HCT116 (cell line): Measurements from ENCODE around the gene RAN. TPM values are rescaled to one million over a fixed set of nuclear protein-coding genes. Genes with fewer than 3 reads are reported as not detected.
A peak's percentile ranks its signal among the peaks of the same experiment; 100 is the strongest.

Source experiments
- ATAC-seq: fragments of 200-7000 bp; cut with Tn5 transposase; 2 replicates; pipeline ENCODE4 v1.9.1; 2020; ENCODE audit warnings: mild to moderate bottlenecking, moderate library complexity
- BruUV-seq: library from RNA; stranded (reverse); fragments of 400-500 nt; replicated peaks from 2 replicates; lab custom pipeline; 2021; lab: Mats Ljungman, UMichigan
- CTCF ChIA-PET: fragments of 300-600 bp; sonication (Branson Sonifier 250); formaldehyde crosslinking; loops from one replicate; lab custom pipeline; 2021; ENCODE audit warnings: antibody characterized with exemption; lab: Charles Lee
- POLR2A ChIA-PET: fragments of 300-600, 350-600 bp; sonication (Branson Sonifier 250); formaldehyde crosslinking; loops from one replicate; lab custom pipeline; 2021; ENCODE audit warnings: antibody characterized with exemption; lab: Charles Lee
- RAD21 ChIA-PET, 2 experiments: fragments of 300-600 bp; sonication (Branson Sonifier 250); formaldehyde crosslinking; loops; one replicate each; lab custom pipeline; 2023; ENCODE audit warnings: low total read pairs in 2 of 2; ENCODE audit not compliant: uncharacterized antibody in 2 of 2, unreplicated experiment in 2 of 2, low non-redundant PET in 1 of 2; lab: Charles Lee
- DNase-seq: peaks from one replicate; pipeline ENCODE4 v3.0.0-alpha.2; 2010; ENCODE audit warnings: low read depth, low spot score
- H2AFZ ChIP-seq: fragments of 200-600 bp; shearing (Covaris generic), sonication (generic); 2 replicates; pipeline ENCODE4 v1.6.1; 2017; ENCODE audit warnings: low read depth, mixed run types, mixed read lengths, antibody characterized with exemption, low read length; ENCODE audit not compliant: poor library complexity, severe bottlenecking
- H3K27ac ChIP-seq: 2 replicates; pipeline ENCODE4 v1.5.1; 2012; ENCODE audit warnings: low read depth, low read length
- H3K27me3 ChIP-seq: fragments of 200-600 bp; sonication (generic); 2 replicates; pipeline ENCODE4 v1.6.1; 2016; ENCODE audit warnings: mixed run types, low read length, mixed read lengths; ENCODE audit not compliant: insufficient read depth
- H3K36me3 ChIP-seq, 2 experiments: fragments of 200-500 bp in 1 of 2; fragments of 200-600 bp in 1 of 2; sonication (Bioruptor generic) in 1 of 2; sonication (generic) in 1 of 2; 2 replicates each; pipeline versions ENCODE4 v1.5.1 to v1.6.1; 2014 to 2016; ENCODE audit warnings: low read length in 2 of 2, inconsistent platforms in 1 of 2, mixed read lengths in 1 of 2, mixed run types in 1 of 2; ENCODE audit not compliant: insufficient read depth in 2 of 2, control insufficient read depth in 1 of 2
- H3K4me1 ChIP-seq, 2 experiments: fragments of 200-600 bp in 1 of 2; sonication (generic) in 1 of 2; 2 replicates each; pipeline versions ENCODE4 v1.5.1 to v1.6.1; 2012 to 2017; ENCODE audit warnings: low read length in 2 of 2, inconsistent platforms in 1 of 2, mild to moderate bottlenecking in 1 of 2, mixed read lengths in 1 of 2, mixed run types in 1 of 2, moderate library complexity in 1 of 2; ENCODE audit not compliant: insufficient read depth in 2 of 2, control insufficient read depth in 1 of 2
- H3K4me2 ChIP-seq: fragments of 200-600 bp; sonication (generic); 2 replicates; pipeline ENCODE4 v1.6.1; 2017; ENCODE audit warnings: mixed run types, low read length, mixed read lengths
- H3K4me3 ChIP-seq, 2 experiments: fragments of 200-600 bp in 1 of 2; sonication (generic) in 1 of 2; replicated peaks in 1 of 2; 2 replicates each; pipeline ENCODE4 v1.5.1; 2011 to 2016; ENCODE audit warnings: low read length in 2 of 2, control low read depth in 1 of 2, low read depth in 1 of 2, mild to moderate bottlenecking in 1 of 2, mixed read lengths in 1 of 2, mixed run types in 1 of 2
- H3K79me2 ChIP-seq: fragments of 200-600 bp; sonication (generic); 2 replicates; pipeline ENCODE4 v1.6.1; 2017; ENCODE audit warnings: mild to moderate bottlenecking, mixed run types, low read length, moderate library complexity, mixed read lengths; ENCODE audit not compliant: insufficient read depth
- H3K9ac ChIP-seq: fragments of 200-600 bp; sonication (generic); 2 replicates; pipeline ENCODE4 v1.6.1; 2016; ENCODE audit warnings: low read length, mixed read lengths
- H3K9me2 ChIP-seq: fragments of 200-600 bp; sonication (generic), shearing (Covaris generic); 2 replicates; pipeline ENCODE4 v1.6.1; 2017; ENCODE audit warnings: mixed run types, mild to moderate bottlenecking, moderate library complexity; ENCODE audit not compliant: insufficient read depth
- H3K9me3 ChIP-seq, 2 experiments: fragments of 200-500 bp in 1 of 2; fragments of 200-600 bp in 1 of 2; sonication (Bioruptor generic) in 1 of 2; sonication (generic) in 1 of 2; 2 replicates each; pipeline ENCODE4 v1.6.1; 2014 to 2017; ENCODE audit warnings: low read length in 2 of 2, mixed read lengths in 2 of 2, inconsistent platforms in 1 of 2, low read depth in 1 of 2, mild to moderate bottlenecking in 1 of 2, mixed run types in 1 of 2, moderate library complexity in 1 of 2; ENCODE audit not compliant: control insufficient read depth in 1 of 2, insufficient read depth in 1 of 2
- H4K20me1 ChIP-seq: fragments of 200-600 bp; sonication (generic), shearing (Covaris generic); 2 replicates; pipeline ENCODE4 v1.6.1; 2017; ENCODE audit warnings: mixed run types, mild to moderate bottlenecking, moderate library complexity; ENCODE audit not compliant: insufficient read depth
- CBX3 ChIP-seq: IDR thresholded peaks from 2 replicates; pipeline ENCODE4 v1.6.1; 2012; ENCODE audit warnings: low read depth
- CEBPB ChIP-seq: IDR thresholded peaks from 2 replicates; pipeline ENCODE4 v1.6.1; 2012; ENCODE audit warnings: low read depth
- EZH2 ChIP-seq: fragments of 200-600 bp; sonication (generic); IDR thresholded peaks from 2 replicates; pipeline ENCODE4 v1.6.1; 2017; ENCODE audit warnings: antibody characterized with exemption, mixed run types
- EZH2phosphoT487 ChIP-seq: fragments of 200-600 bp; IDR thresholded peaks from 2 replicates; pipeline ENCODE4 v1.6.1; 2018; ENCODE audit warnings: antibody characterized with exemption, borderline replicate concordance
- FOSL1 ChIP-seq: IDR thresholded peaks from 2 replicates; pipeline ENCODE4 v1.6.1; 2012; ENCODE audit warnings: low read depth
- JUND ChIP-seq: IDR thresholded peaks from 2 replicates; pipeline ENCODE4 v1.6.1; 2012
- POLR2A ChIP-seq: IDR thresholded peaks from 2 replicates; pipeline ENCODE4 v1.7.0; 2011; ENCODE audit warnings: borderline replicate concordance; ENCODE audit not compliant: insufficient read depth, insufficient read length; ENCODE audit errors: extremely low read depth
- SIN3A ChIP-seq: IDR thresholded peaks from 2 replicates; pipeline ENCODE4 v1.6.1; 2012; ENCODE audit warnings: low read depth
- SRF ChIP-seq: IDR thresholded peaks from 2 replicates; pipeline ENCODE4 v1.6.1; 2012; ENCODE audit warnings: low read depth
- YY1 ChIP-seq: IDR thresholded peaks from 2 replicates; pipeline ENCODE4 v1.6.1; 2011; ENCODE audit warnings: low read length, low read depth, moderate library complexity, mild to moderate bottlenecking; ENCODE audit not compliant: insufficient replicate concordance; ENCODE audit errors: extremely low read depth
- ZNF274 ChIP-seq: fragments of 200-500 bp; sonication (Bioruptor generic); IDR thresholded peaks from 2 replicates; pipeline ENCODE4 v1.6.1; 2014; ENCODE audit warnings: mild to moderate bottlenecking, low read depth, low read length, inconsistent platforms
- intact Hi-C: fragments of 100-400 bp; cut with micrococcal nuclease; formaldehyde crosslinking; loops from 2 replicates; pipeline ENCODE4 v1.10.0; 2022
- total RNA-seq: library from RNA; stranded (reverse); gene quantifications from one replicate; pipeline ENCODE4 v1.2.1, GENCODE V29; 2021; ENCODE audit not compliant: unreplicated experiment
- TF ChIP-seq, protein P1 (sequence below), 3 experiments: fragments of 200-600 bp in 1 of 3; sonication (generic) in 1 of 3; IDR thresholded peaks in 2 of 3; conservative IDR thresholded peaks in 1 of 3; 2 replicates each; pipeline ENCODE4 v1.5.1; 2012 to 2017; ENCODE audit warnings: low read depth in 2 of 3, low read length in 2 of 3, antibody characterized with exemption in 1 of 3, borderline replicate concordance in 1 of 3, control low read depth in 1 of 3, mild to moderate bottlenecking in 1 of 3, mixed read lengths in 1 of 3, mixed run types in 1 of 3, moderate library complexity in 1 of 3; ENCODE audit not compliant: insufficient read depth in 1 of 3
- TF ChIP-seq, protein P2 (sequence below): IDR thresholded peaks from 2 replicates; pipeline ENCODE4 v1.6.1; 2011; ENCODE audit warnings: mild to moderate bottlenecking, low read length, moderate library complexity; ENCODE audit not compliant: insufficient replicate concordance; ENCODE audit errors: extremely low read depth
- TF ChIP-seq, protein P3 (sequence below): IDR thresholded peaks from 2 replicates; pipeline ENCODE4 v1.6.1; 2012

The RAN gene
- total RNA-seq, 1 experiment from 2014 or later: 1,420 TPM

DNA sequence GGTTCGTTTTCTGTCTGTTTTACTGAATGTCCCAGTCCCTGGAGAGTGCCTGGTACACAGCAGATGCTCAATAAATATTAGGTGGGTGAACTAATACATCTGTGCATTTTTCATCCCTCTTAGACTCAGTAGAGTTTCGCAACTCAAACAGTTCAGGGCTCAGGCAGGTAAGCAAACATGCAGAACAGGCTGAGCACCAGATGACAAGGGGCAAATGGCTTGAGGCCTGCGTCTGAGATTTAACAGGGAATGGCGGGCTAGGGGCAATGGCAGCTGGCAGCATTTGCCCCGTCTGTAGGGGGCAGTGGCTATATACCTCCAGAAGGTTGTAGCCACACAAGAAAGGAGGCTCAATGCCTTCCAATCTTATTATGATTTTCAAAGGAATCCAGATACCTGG lies 8.6 kb upstream of the RAN start:
- intact Hi-C loops: no loop called here
- RAD21 ChIA-PET: no interaction called here
- Histone ChIP-seq H3K9me3 (no peaks in the 10 kb centered on the region), H3K9ac (no peak overlapping the region), H3K27me3 (no peaks in the 10 kb centered on the region), H3K27ac (no peak overlapping the region), H3K4me1 (peaks cover 0 to 3% of the 10 kb centered on the region in 2 experiments; a peak in 1 of 4 replicates), H3K4me2 (no peak overlapping the region), H3K79me2 (no peaks in the 10 kb centered on the region), H2AFZ (no peak overlapping the region), H4K20me1 (no peaks in the 10 kb centered on the region), H3K36me3 (no peaks in the 10 kb centered on the region), H3K4me3 (no peak overlapping the region), H3K9me2 (no peaks in the 10 kb centered on the region)
- no peak for ATAC-seq
- POLR2A ChIA-PET: no interaction called here
- TF ChIP-seq FOSL1 (no peak), SIN3A (no peak)
- TF ChIP-seq, protein P1, sequence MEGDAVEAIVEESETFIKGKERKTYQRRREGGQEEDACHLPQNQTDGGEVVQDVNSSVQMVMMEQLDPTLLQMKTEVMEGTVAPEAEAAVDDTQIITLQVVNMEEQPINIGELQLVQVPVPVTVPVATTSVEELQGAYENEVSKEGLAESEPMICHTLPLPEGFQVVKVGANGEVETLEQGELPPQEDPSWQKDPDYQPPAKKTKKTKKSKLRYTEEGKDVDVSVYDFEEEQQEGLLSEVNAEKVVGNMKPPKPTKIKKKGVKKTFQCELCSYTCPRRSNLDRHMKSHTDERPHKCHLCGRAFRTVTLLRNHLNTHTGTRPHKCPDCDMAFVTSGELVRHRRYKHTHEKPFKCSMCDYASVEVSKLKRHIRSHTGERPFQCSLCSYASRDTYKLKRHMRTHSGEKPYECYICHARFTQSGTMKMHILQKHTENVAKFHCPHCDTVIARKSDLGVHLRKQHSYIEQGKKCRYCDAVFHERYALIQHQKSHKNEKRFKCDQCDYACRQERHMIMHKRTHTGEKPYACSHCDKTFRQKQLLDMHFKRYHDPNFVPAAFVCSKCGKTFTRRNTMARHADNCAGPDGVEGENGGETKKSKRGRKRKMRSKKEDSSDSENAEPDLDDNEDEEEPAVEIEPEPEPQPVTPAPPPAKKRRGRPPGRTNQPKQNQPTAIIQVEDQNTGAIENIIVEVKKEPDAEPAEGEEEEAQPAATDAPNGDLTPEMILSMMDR (IDR thresholded peaks at IDR 0.05 in 2 of 3, conservative IDR thresholded peaks at IDR 0.05 in 1 of 3; ENCODE audit: borderline replicate concordance in 1 of 3, insufficient read depth in 1 of 3, low read depth in 2 of 3, low read length in 2 of 3): peak in 2 of 3 experiments; percentile 15 to 28; a peak in 2 of 6 replicates
- no TSS peak for BruUV-seq
- CTCF ChIA-PET: no interaction called here
- DNase-seq: no peak

DNA sequence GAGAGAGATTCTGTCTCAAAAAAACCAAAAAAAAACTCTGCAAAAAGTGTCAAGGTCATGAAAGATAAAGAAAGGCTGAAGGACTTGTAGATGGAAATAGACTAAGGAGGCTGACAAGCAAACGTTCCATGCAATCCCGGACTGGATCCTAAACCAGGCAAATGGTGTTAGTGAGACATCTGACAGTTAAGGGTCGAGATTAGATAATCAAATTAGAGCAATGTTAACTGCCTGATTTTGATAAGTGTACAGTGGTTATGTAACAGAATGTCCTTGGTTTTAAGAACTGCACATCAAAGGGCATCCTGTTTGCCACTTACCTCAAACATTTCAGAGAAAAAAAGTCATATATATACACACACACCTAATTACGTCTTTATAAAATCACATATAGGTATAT lies 3.5 kb upstream of the RAN start:
- peaks cover 3 to 10% of the 10 kb centered on the region in 2 experiments; a peak in 2 of 4 replicates for H3K36me3 ChIP-seq
- CTCF ChIA-PET: no interaction called here
- H3K9me2 ChIP-seq: no peaks in the 10 kb centered on the region
- intact Hi-C loops: no loop called here
- peaks cover 15% of the 10 kb centered on the region for H3K79me2 ChIP-seq
- H3K27me3 ChIP-seq: no peaks in the 10 kb centered on the region
- H3K4me1 ChIP-seq: peaks cover 17 to 36% of the 10 kb centered on the region in 2 experiments
- BruUV-seq: no TSS peak
- no peak overlapping the region for H3K27ac ChIP-seq
- POLR2A ChIA-PET: no interaction called here
- no peak for DNase-seq
- H3K9me3 ChIP-seq: no peaks in the 10 kb centered on the region
- H2AFZ ChIP-seq: no peak overlapping the region
- no peaks in the 10 kb centered on the region for H4K20me1 ChIP-seq
- peak overlapping the region; percentile 29; the same call in 1 of the 2 replicates for H3K4me2 ChIP-seq
- H3K9ac ChIP-seq: no peak overlapping the region
- RAD21 ChIA-PET: no interaction called here
- no peak overlapping the region for H3K4me3 ChIP-seq
- ATAC-seq: no peak
- TF ChIP-seq YY1 (no peak), CBX3 (no peak), EZH2phosphoT487 (no peak), SIN3A (no peak), CEBPB (no peak), SRF (no peak), EZH2 (no peak), JUND (no peak), POLR2A (no peak), ZNF274 (no peak)
- TF ChIP-seq, protein P2, sequence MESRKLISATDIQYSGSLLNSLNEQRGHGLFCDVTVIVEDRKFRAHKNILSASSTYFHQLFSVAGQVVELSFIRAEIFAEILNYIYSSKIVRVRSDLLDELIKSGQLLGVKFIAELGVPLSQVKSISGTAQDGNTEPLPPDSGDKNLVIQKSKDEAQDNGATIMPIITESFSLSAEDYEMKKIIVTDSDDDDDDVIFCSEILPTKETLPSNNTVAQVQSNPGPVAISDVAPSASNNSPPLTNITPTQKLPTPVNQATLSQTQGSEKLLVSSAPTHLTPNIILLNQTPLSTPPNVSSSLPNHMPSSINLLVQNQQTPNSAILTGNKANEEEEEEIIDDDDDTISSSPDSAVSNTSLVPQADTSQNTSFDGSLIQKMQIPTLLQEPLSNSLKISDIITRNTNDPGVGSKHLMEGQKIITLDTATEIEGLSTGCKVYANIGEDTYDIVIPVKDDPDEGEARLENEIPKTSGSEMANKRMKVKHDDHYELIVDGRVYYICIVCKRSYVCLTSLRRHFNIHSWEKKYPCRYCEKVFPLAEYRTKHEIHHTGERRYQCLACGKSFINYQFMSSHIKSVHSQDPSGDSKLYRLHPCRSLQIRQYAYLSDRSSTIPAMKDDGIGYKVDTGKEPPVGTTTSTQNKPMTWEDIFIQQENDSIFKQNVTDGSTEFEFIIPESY: no peak
- TF ChIP-seq, protein P3, sequence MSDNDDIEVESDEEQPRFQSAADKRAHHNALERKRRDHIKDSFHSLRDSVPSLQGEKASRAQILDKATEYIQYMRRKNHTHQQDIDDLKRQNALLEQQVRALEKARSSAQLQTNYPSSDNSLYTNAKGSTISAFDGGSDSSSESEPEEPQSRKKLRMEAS: no peak
- TF ChIP-seq, protein P1 (IDR thresholded peaks at IDR 0.05 in 2 of 3, conservative IDR thresholded peaks at IDR 0.05 in 1 of 3; ENCODE audit: borderline replicate concordance in 1 of 3, insufficient read depth in 1 of 3, low read depth in 2 of 3, low read length in 2 of 3): no peak
